Testis (tissue), 2 donors: ENCODE results near the gene AARSD1.

Experiments used
- CTCF ChIP-seq, 3 experiments: fragments of 450-650 bp in 2 of 3; fragments of 200-600 bp in 1 of 3; sonication (generic) in 1 of 3; IDR thresholded peaks; one replicate each; pipeline ENCODE4 v1.5.1; 2016 to 2019; ENCODE audit warnings: antibody characterized with exemption in 3 of 3, mild to moderate bottlenecking in 2 of 3, moderate library complexity in 1 of 3
- POLR2A ChIP-seq: fragments of 450-650 bp; IDR thresholded peaks from one replicate; pipeline ENCODE4 v1.6.1; 2017; ENCODE audit warnings: antibody characterized with exemption, mild to moderate bottlenecking, moderate library complexity

GRCh38 chr17:42928714-42929496 is 35.3 kb downstream of the AARSD1 start:
- peak; percentile 65 to 77 (median 72) for TF ChIP-seq CTCF (IDR thresholded peaks at IDR 0.05)
- no peak for TF ChIP-seq POLR2A
